Mesenteric fat pad (tissue), 1 donor: Measurements from ENCODE around the gene CCDC87. TPM values are rescaled to one million over a fixed set of nuclear protein-coding genes. Genes with fewer than 3 reads are reported as not detected.
"Not testable (repeated sequence)": the region's sequence is repeated elsewhere in the genome, so short reads cannot be mapped to it uniquely, and the experiment has no call there.

Experiments
- DNase-seq: peaks from one replicate; pipeline ENCODE4 v3.0.0-alpha.2; 2020; ENCODE audit warnings: low spot score
- long read RNA-seq: library from polyadenylated mRNA; unstranded; transcript quantifications from one replicate; pipeline ENCODE4 v2.0.0, GENCODE V29; 2020
- total RNA-seq: library from RNA; stranded (reverse); fragmentation: NEBNext Ultra II Directional; extraction: Animal tissue kit (Norgen Biotek cat#: 25700); gene quantifications from one replicate; pipeline ENCODE4 v1.2.1, GENCODE V29; 2021
- donor health status: DM: yes; HTN: yes; CAD: no.

Gene CCDC87, protein sequence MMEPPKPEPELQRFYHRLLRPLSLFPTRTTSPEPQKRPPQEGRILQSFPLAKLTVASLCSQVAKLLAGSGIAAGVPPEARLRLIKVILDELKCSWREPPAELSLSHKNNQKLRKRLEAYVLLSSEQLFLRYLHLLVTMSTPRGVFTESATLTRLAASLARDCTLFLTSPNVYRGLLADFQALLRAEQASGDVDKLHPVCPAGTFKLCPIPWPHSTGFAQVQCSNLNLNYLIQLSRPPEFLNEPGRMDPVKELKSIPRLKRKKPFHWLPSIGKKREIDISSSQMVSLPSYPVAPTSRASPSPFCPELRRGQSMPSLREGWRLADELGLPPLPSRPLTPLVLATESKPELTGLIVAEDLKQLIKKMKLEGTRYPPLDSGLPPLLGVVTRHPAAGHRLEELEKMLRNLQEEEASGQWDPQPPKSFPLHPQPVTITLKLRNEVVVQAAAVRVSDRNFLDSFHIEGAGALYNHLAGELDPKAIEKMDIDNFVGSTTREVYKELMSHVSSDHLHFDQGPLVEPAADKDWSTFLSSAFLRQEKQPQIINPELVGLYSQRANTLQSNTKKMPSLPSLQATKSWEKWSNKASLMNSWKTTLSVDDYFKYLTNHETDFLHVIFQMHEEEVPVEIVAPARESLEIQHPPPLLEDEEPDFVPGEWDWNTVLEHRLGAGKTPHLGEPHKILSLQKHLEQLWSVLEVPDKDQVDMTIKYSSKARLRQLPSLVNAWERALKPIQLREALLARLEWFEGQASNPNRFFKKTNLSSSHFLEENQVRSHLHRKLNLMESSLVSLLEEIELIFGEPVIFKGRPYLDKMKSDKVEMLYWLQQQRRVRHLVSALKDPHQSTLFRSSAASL
- total RNA-seq, result not detected
- long read RNA-seq, result 0 reads

- DNase-seq, result peak; percentile 100
Measured at GRCh38 chr11:66592457-66593302, at the start of gene CCDC87, which contains the start of gene CCS. Gene CCDC87 (minus strand): TSS chr11:66593063. CDS start chr11:66593015, 48 bp downstream. Gene CCS (plus strand): TSS chr11:66593185. CDS start chr11:66593262, 77 bp downstream.

DNA sequence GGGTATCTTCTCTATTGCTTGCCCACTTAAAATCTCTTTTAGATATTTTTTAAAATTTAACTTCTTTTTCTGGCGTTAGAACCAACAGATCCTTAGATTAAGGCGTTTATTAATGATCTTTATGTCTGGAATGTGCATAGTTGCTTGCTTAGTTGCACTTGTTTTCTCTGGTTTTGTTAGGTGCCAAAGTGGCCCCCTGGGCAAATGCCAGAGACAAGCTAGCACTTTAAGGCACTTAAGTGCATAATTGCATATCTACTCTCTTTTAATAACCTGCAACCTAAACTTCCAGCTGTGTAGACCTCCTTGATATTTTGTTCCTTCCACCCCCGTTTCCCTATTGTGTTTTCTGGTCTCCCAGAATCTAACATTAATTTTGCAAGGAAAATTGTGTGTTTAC is 49.0 kb upstream of the CCDC87 start:
- no peak for DNase-seq

DNA sequence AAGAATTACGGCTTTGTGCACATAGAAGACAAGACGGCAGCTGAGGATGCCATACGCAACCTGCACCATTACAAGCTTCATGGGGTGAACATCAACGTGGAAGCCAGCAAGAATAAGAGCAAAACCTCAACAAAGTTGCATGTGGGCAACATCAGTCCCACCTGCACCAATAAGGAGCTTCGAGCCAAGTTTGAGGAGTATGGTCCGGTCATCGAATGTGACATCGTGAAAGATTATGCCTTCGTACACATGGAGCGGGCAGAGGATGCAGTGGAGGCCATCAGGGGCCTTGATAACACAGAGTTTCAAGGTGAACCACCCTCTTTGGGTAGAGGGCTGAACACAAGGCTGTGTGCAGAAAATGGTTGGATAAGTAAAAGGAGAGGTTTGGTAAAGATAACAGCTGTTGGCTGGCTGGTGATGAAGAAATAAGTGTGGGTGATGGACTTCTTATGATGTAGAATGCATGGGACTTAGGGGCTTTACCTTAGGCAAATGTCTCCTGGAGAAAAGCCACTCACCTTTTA is 47.0 kb upstream of the CCDC87 start:
- DNase-seq, result not testable (repeated sequence)

DNA sequence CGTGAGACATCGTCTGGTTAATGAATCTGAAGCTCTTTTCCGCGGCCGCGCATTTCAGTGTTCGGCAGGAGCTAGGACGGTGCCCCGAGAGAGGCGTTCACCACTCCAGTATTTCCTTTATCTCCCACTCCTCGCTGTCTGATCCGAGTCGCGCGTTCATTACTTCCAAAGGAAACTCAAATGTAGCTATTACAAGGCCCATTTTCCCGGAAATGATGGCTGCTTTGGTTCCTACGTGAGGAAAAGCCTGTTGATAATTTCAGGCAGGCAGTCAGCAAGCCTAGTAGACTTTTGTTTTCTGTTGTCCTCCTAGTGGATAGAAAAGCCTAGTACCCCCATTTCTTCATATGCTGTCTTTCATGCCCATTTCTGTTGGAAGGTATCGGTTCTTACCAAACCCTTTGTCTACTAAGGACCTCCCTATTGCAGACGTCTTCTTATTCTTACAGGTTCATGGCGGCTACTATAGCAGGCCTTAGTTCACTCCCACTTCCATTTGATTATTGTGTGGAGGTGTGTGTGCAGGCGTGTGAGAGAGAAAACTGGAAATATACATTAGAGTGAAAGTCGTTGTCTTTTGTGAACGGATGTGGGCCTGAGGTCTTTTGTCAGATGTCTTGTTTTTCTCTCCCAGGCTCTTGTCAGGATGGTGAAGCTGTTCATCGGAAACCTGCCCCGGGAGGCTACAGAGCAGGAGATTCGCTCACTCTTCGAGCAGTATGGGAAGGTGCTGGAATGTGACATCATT is 46.4 kb upstream of the CCDC87 start:
- DNase-seq, result no peak

DNA sequence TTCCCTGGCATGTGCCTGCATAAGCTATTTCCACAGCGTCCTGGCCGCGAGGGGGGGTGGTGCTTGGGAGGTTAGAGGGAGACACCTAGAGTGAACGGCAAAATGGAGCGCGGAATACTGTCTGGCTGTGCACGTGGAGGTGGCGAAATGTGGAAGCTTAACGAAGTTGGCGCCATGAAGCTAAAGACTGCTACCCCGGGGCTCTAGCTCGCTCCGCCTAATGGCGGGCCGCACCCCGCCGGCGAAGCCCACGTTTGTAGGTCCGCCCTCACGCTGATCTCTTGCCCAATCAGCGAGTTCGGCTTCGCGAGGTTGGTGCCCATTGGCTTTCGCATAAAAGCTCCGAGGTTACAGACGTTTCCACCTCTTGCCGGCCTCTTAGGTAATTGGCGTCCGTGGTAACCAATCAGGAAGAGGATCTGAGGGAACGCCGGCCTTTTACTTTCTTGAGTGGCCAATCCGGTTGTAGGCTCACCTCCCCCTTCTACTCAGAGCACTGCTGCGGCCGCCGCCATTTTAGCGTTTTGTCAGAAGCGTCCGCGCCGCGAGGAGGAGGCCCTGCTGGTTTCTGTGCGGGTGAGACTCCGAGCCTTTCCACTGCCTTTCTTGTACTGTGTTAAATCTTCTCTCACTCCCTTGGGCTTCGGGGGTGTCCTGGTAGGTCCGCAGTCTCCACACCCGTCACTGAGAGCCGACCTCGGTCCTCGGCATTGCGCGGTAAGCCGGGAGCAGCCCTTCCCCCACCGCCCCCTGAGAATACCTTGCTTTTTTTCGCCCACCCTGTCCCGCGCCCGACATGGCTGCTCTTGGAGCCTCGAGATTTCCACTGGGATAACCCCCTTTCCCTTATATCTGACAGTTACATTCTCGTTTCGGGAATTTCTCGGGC is 45.6 kb upstream of the CCDC87 start, which contains the start of gene RBM4:
RBM4 (plus strand) TSS at position 527 of the 889 bp plus-strand sequence. CDS start 1,009 bp downstream, outside the sequence.
- peak; percentile 95 for DNase-seq

GRCh38 chr11:66637557-66638176 is 44.8 kb upstream of the CCDC87 start:
- DNase-seq, result no peak

- DNase-seq, result no peak
Measured at GRCh38 chr11:66636411-66636810, 43.5 kb upstream of the CCDC87 start.

DNA sequence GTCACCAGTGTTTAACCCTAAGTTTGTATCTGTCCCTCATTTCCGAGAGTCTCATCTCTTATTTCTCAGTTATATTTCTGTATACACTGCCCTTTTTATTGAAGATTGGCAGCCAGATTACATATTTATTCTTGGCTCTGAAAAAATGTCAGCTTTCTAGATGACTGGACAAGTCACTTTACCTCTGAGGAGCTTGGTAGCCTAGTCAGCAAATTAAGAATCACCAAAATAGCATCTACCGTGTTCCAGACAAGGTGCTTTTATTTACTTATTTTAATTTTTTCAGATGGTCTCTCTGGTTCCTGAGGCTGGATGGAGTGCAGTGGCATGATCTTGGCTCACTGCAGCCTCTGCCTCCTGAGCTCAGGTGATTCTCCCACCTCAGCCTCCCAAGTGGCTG is 40.1 kb upstream of the CCDC87 start:
- no peak for DNase-seq

- no peak for DNase-seq
Measured at GRCh38 chr11:66631883-66632282, 39.0 kb upstream of the CCDC87 start.

GRCh38 chr11:66629356-66629755 is 36.5 kb upstream of the CCDC87 start:
- no peak for DNase-seq

- no peak for DNase-seq
Measured at GRCh38 chr11:66628061-66628603, 35.3 kb upstream of the CCDC87 start.

- DNase-seq, result no peak
Measured at GRCh38 chr11:66626926-66627325, 34.1 kb upstream of the CCDC87 start.

DNA sequence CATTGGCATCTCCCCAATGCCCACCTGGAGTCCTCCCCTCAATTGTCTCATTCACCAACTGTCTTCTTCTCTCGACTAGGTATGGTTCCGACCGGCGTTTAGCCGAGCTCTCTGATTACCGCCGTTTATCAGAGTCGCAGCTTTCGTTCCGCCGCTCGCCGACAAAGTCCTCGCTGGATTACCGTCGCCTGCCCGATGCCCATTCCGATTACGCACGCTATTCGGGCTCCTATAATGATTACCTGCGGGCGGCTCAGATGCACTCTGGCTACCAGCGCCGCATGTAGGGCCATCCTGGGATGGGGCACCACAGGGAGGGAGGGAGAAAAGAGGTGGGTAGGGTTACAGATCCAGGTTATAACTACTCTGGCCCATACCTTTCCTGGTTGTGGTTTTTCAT is 33.5 kb upstream of the CCDC87 start:
- no peak for DNase-seq

- DNase-seq, result no peak
Measured at GRCh38 chr11:66625752-66626149, 32.9 kb upstream of the CCDC87 start.

GRCh38 chr11:66625041-66625751 is 32.3 kb upstream of the CCDC87 start:
- no peak for DNase-seq

- no peak for DNase-seq
Measured at GRCh38 chr11:66624450-66624849, 31.6 kb upstream of the CCDC87 start.

GRCh38 chr11:66619080-66619554 is 26.3 kb upstream of the CCDC87 start:
- no peak for DNase-seq
